Activated CD4-positive, alpha-beta T cell treated with anti-CD3 and anti-CD28 coated beads for 24 hours (primary cell): Measurements from ENCODE around the gene RAB34.

ENCODE experiments used
- DNase-seq, 2 donors: peaks; one replicate each; pipeline ENCODE4 v3.0.0-alpha.2; 2020; ENCODE audit warnings: low read depth in 2 of 2

Gene RAB34

GRCh38 chr17:28712032-28712704, 5.5 kb downstream of the RAB34 start:
- peak; percentile 39 to 57 for DNase-seq

GRCh38 chr17:28711723-28712031, 6.0 kb downstream of the RAB34 start, which contains the start of gene PROCA1:
TSS of gene PROCA1 (minus strand) at chr17:28711888. CDS start at chr17:28711660, 228 bp downstream.
- no peak for DNase-seq

- DNase-seq = peak; percentile 83 to 91
Observed at GRCh38 chr17:28710861-28711722, 6.6 kb downstream of the RAB34 start.

- no peak for DNase-seq
Observed at GRCh38 chr17:28707339-28707720, 10.3 kb downstream of the RAB34 start.

GRCh38 chr17:28706471-28707338, 11.0 kb downstream of the RAB34 start:
- no peak for DNase-seq

GRCh38 chr17:28705728-28706334, 11.8 kb downstream of the RAB34 start:
- no peak for DNase-seq

- no peak for DNase-seq
Observed at GRCh38 chr17:28705074-28705659, 12.5 kb downstream of the RAB34 start.

GRCh38 chr17:28704219-28704858, 13.3 kb downstream of the RAB34 start:
- no peak for DNase-seq

- no peak for DNase-seq
Observed at GRCh38 chr17:28703552-28704218, 14.0 kb downstream of the RAB34 start.

- DNase-seq = no peak
Observed at GRCh38 chr17:28702752-28703150, 14.9 kb downstream of the RAB34 start.

- DNase-seq = no peak
Observed at GRCh38 chr17:28702026-28702751, 15.5 kb downstream of the RAB34 start.

- DNase-seq = no peak
Observed at GRCh38 chr17:28700830-28701492, 16.7 kb downstream of the RAB34 start.

- DNase-seq = no peak
Observed at GRCh38 chr17:28700278-28700677, 17.4 kb downstream of the RAB34 start.

GRCh38 chr17:28698253-28698941, 19.3 kb downstream of the RAB34 start:
- DNase-seq = no peak

- no peak for DNase-seq
Observed at GRCh38 chr17:28693869-28694268, 23.8 kb downstream of the RAB34 start.

GRCh38 chr17:28689011-28689410, 28.7 kb downstream of the RAB34 start:
- DNase-seq = no peak

GRCh38 chr17:28688481-28688880, 29.2 kb downstream of the RAB34 start:
- DNase-seq = no peak

- DNase-seq = no peak
Observed at GRCh38 chr17:28686296-28686695, 31.4 kb downstream of the RAB34 start.

- DNase-seq = no peak
Observed at GRCh38 chr17:28685366-28685765, 32.3 kb downstream of the RAB34 start.
